Measurements from ENCODE around the gene TSNAX.

- no peak for TF ChIP-seq CTCF (IDR thresholded peaks at IDR 0.05)
- no peak for TF ChIP-seq POLR2A (IDR thresholded peaks at IDR 0.05)
Measured at GRCh38 chr1:231553320-231553719, 24.9 kb downstream of the TSNAX start.

All from sigmoid colon (tissue), 3 donors.